Measurements from ENCODE around the gene PROSER2. TPM values are rescaled to one million over a fixed set of nuclear protein-coding genes. Genes with fewer than 3 reads are reported as not detected.

Gene PROSER2
- total and polyA plus RNA-seq, 2 of the 13 experiments (the other 11 are each of a cell fraction or from before 2014, with no cell fraction given): 6.9 to 7.7 TPM

- TF ChIP-seq, protein P1, sequence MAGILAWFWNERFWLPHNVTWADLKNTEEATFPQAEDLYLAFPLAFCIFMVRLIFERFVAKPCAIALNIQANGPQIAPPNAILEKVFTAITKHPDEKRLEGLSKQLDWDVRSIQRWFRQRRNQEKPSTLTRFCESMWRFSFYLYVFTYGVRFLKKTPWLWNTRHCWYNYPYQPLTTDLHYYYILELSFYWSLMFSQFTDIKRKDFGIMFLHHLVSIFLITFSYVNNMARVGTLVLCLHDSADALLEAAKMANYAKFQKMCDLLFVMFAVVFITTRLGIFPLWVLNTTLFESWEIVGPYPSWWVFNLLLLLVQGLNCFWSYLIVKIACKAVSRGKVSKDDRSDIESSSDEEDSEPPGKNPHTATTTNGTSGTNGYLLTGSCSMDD (CRISPR knock-in tag; IDR thresholded peaks at IDR 0.05): no peak
- TF ChIP-seq ZNF180 (CRISPR knock-in tag; IDR thresholded peaks at IDR 0.05; ENCODE audit: borderline replicate concordance, low read depth): no peak
- TF ChIP-seq ZNF224 (CRISPR knock-in tag; IDR thresholded peaks at IDR 0.05): peak; percentile 71; the same call in 1 of the 2 replicates
- no peak for TF ChIP-seq HNRNPUL1 (IDR thresholded peaks at IDR 0.05; ENCODE audit: low read depth, low read length)
- no peak; the same call in 1 of the 2 replicates for TF ChIP-seq PPARG (CRISPR knock-in tag; conservative IDR thresholded peaks at IDR 0.05)
- peak; percentile 47; the same call in 1 of the 2 replicates for TF ChIP-seq DMAP1 (CRISPR knock-in tag; IDR thresholded peaks at IDR 0.05)
- TF ChIP-seq, protein P2, sequence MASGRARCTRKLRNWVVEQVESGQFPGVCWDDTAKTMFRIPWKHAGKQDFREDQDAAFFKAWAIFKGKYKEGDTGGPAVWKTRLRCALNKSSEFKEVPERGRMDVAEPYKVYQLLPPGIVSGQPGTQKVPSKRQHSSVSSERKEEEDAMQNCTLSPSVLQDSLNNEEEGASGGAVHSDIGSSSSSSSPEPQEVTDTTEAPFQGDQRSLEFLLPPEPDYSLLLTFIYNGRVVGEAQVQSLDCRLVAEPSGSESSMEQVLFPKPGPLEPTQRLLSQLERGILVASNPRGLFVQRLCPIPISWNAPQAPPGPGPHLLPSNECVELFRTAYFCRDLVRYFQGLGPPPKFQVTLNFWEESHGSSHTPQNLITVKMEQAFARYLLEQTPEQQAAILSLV (CRISPR knock-in tag; IDR thresholded peaks at IDR 0.05; ENCODE audit: borderline replicate concordance): peak; percentile 36; the same call in 1 of the 2 replicates
- no peak for TF ChIP-seq ELF1 (CRISPR knock-in tag; IDR thresholded peaks at IDR 0.05)
- TF ChIP-seq PAF1 (CRISPR knock-in tag; IDR thresholded peaks at IDR 0.05): no peak
- TF ChIP-seq ZBTB37 (CRISPR knock-in tag; IDR thresholded peaks at IDR 0.05): no peak
- TF ChIP-seq ZNF687 (CRISPR knock-in tag; IDR thresholded peaks at IDR 0.05): peak; percentile 87
- no peak for TF ChIP-seq MAF1 (CRISPR knock-in tag; IDR thresholded peaks at IDR 0.05; ENCODE audit: borderline replicate concordance)
- TF ChIP-seq ZNF562 (CRISPR knock-in tag; IDR thresholded peaks at IDR 0.05; ENCODE audit: borderline replicate concordance): no peak
- TF ChIP-seq PRMT3 (CRISPR knock-in tag; IDR thresholded peaks at IDR 0.05; ENCODE audit: borderline replicate concordance, low read depth): no peak
- TF ChIP-seq, protein P3, sequence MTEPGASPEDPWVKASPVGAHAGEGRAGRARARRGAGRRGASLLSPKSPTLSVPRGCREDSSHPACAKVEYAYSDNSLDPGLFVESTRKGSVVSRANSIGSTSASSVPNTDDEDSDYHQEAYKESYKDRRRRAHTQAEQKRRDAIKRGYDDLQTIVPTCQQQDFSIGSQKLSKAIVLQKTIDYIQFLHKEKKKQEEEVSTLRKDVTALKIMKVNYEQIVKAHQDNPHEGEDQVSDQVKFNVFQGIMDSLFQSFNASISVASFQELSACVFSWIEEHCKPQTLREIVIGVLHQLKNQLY (CRISPR knock-in tag; IDR thresholded peaks at IDR 0.05): peak; percentile 66; the same call in 1 of the 2 replicates
- no peak for TF ChIP-seq SAFB2 (CRISPR knock-in tag; IDR thresholded peaks at IDR 0.05; ENCODE audit: borderline replicate concordance, low read depth)
- 0 out of 2 replicates have a peak, but pooled peaks have one; percentile 21 for TF ChIP-seq ZBTB33 (CRISPR knock-in tag; IDR thresholded peaks at IDR 0.05)
Observed at GRCh38 chr10:11874568-11875493, 51.7 kb downstream of the PROSER2 start (continued).

All from HepG2 (cell line).